H54 (cell line): ENCODE results near the gene GSG1L.

ENCODE experiments used
- DNase-seq: peaks from one replicate; pipeline ENCODE4 v3.0.0; 2011; ENCODE audit warnings: low spot score, mixed read lengths; ENCODE audit not compliant: insufficient read length
- FAIRE-seq: peaks from 3 replicates; lab custom pipeline; 2011; peaks lifted over from hg19 to GRCh38; lab: Jason Lieb, UNC
- POLR2A ChIP-seq: IDR thresholded peaks from 2 replicates; pipeline ENCODE4 v1.6.1; 2011; ENCODE audit warnings: low read depth, mild to moderate bottlenecking, low read length

The GSG1L gene

GRCh38 chr16:27776556-27777225 lies 286.8 kb downstream of the GSG1L start:
- no peak for DNase-seq

GRCh38 chr16:27775254-27775653 lies 288.3 kb downstream of the GSG1L start:
- no peak for FAIRE-seq

More at GRCh38 chr16:27776556-27777225, 286.8 kb downstream of the GSG1L start:
- TF ChIP-seq POLR2A = no peak
- FAIRE-seq = no peak

GRCh38 chr16:27774779-27775178 lies 288.7 kb downstream of the GSG1L start:
- FAIRE-seq = no peak
- TF ChIP-seq POLR2A = no peak
- no peak for DNase-seq

More at GRCh38 chr16:27775254-27775653, 288.3 kb downstream of the GSG1L start:
- no peak for DNase-seq
- TF ChIP-seq POLR2A = no peak

GRCh38 chr16:27773344-27773743 lies 290.2 kb downstream of the GSG1L start:
- FAIRE-seq (no peak), DNase-seq (no peak)
- no peak for TF ChIP-seq POLR2A

- no peak for DNase-seq
- no peak for FAIRE-seq
- no peak for TF ChIP-seq POLR2A
Observed at GRCh38 chr16:27772093-27772825, 291.3 kb downstream of the GSG1L start.

GRCh38 chr16:27771201-27771910 lies 292.2 kb downstream of the GSG1L start:
- no peak for FAIRE-seq
- no peak for DNase-seq
- TF ChIP-seq POLR2A = no peak

GRCh38 chr16:27770271-27771196 lies 293.0 kb downstream of the GSG1L start:
- DNase-seq (no peak), FAIRE-seq (no peak)
- no peak for TF ChIP-seq POLR2A

- peak; percentile 68 for FAIRE-seq
- TF ChIP-seq POLR2A = no peak
Observed at GRCh38 chr16:27769561-27770255, 293.8 kb downstream of the GSG1L start.

GRCh38 chr16:27768651-27769272 lies 294.8 kb downstream of the GSG1L start:
- TF ChIP-seq POLR2A = no peak
- DNase-seq = no peak
- FAIRE-seq = no peak

More at GRCh38 chr16:27769561-27770255, 293.8 kb downstream of the GSG1L start:
- DNase-seq = peak; percentile 87

GRCh38 chr16:27767971-27768591 lies 295.4 kb downstream of the GSG1L start:
- FAIRE-seq (no peak), DNase-seq (no peak)
- no peak for TF ChIP-seq POLR2A

- TF ChIP-seq POLR2A = no peak
- DNase-seq (no peak), FAIRE-seq (no peak)
Observed at GRCh38 chr16:27767081-27767480, 296.4 kb downstream of the GSG1L start.

- no peak for TF ChIP-seq POLR2A
- FAIRE-seq = no peak
Observed at GRCh38 chr16:27766236-27766925, 297.1 kb downstream of the GSG1L start.

More at GRCh38 chr16:27766236-27766925, 297.1 kb downstream of the GSG1L start:
- no peak for DNase-seq
